ENCODE measurements around the gene MUC12.
"Not testable (repeated sequence)": the region's sequence is repeated elsewhere in the genome, so short reads cannot be mapped to it uniquely, and the experiment has no call there.

Gene MUC12

DNA sequence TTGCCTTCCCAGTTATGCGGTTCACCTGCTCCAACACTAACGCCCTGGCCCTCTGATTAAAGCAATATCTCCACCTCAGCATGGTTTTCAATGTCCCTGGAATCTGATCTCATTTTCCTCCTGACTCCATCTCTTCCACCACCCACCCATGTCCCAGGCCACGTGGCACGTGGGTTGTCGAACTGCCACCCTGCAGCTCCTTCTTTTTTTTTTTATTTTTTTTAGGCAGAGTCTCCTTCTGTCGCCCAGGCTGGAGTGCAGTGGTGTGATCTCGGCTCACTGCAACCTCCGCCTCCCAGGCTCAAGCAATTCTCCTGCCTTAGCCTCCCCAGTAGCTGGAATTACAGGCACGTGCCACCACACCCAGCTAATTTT is 94.8 kb downstream of the MUC12 start:
- DNase-seq (ENCODE audit: low read depth): not testable (repeated sequence)

DNA sequence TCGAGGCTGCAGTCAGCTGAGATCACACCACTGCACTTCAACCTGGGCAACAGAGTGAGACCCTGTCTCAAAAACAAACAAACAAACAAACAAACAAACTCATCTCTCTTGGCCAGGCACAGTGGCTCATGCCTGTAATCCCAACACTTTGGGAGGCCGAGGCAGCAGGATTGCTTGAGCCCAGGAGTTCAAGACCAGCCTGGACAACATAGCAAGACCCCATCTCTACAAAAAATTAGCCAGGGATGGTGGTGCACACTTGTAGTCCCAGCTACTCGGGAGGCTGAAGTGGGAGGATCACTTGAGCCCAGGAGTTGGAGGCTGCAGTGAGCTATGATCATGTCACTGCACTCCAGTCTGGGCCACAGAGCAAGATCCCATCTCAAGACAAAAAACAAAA is 95.8 kb downstream of the MUC12 start:
- DNase-seq (ENCODE audit: low read depth): not testable (repeated sequence)

DNA sequence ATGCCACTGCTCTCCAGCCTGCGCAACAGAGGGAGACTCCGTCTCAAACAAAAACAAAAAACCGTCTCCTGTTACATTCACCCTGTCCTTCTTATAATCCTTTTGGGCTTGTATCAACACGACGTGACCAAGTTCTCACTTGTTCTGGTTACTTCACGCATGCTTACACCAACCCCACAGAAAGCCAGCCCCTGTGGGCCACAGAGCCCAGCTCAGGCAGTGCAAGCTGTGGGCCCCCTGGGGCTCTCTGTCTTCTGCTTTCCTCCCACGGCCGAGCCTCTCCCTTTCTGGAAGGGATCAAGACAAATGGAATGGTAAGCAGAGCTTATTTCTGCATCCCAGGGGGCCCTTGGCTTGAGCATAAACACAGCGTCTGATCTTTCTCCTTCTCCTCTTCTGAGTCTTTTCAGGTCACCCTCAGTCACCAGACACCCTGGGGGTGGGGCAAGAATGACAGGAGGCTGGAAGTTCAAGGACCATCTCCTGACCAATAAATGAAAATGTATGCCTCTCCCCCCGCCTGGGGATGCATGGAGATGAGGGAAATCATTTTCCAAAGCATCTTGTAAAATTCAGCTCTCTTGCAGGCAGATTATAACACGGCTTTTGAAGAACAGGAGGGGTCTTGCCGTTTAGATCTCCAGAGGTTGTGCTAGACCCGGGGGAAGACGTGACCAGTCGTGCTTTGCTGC is 96.9 kb downstream of the MUC12 start:
- no peak for DNase-seq (ENCODE audit: low read depth)

DNA sequence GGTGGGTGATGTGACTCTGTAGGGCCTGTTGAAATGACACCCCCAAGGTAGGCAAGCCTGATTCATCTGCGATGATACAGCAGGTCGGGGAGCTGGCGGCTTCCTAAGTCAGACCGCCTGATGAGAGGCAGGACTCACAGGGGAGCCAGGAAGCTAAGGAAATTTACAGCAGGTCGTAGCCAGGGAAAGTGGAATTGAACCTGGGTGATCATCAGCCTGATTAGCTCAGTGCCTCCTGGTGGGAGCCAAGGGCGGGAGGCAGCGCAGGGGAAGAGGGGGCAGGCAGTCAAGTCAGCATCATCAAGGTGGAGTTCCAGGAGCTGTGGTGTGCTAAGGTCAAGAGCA is 97.4 kb downstream of the MUC12 start:
- DNase-seq (ENCODE audit: low read depth): no peak

DNA sequence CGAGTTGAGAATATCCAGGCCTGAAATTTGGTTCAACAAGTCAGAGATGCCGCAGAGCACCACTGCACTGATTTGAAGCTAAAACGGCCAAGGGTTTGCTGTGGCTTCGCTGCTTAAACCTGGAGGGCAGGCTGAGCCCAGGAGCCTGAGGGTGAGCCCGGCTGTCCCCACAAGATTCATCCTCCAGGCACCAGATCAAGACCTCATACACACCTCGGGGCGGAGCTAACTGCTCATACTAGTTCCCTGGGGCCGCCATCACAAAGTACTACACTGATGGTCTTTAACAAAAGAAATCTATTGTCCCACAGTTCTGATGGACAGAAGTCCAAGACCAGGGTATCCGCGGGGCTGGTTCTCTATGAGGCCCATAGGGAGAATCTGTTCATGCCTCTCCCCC is 99.0 kb downstream of the MUC12 start:
- no peak for DNase-seq (ENCODE audit: low read depth)
